NB4 (cell line): ENCODE results near the gene DPF3.

ENCODE experiments used
- CTCF ChIP-seq: IDR thresholded peaks from one replicate; pipeline ENCODE4 v1.5.1; 2012; ENCODE audit warnings: low read depth, low read length
- MAX ChIP-seq: IDR thresholded peaks from 2 replicates; pipeline ENCODE4 v1.6.1; 2011; ENCODE audit warnings: low read depth, low read length
- MYC ChIP-seq: IDR thresholded peaks from 2 replicates; pipeline ENCODE4 v1.6.1; 2011; ENCODE audit warnings: low read depth, low read length
- POLR2A ChIP-seq: IDR thresholded peaks from 2 replicates; pipeline ENCODE4 v1.6.1; 2011; ENCODE audit warnings: mild to moderate bottlenecking; ENCODE audit not compliant: insufficient read length; ENCODE audit errors: extremely low read depth

- no peak for TF ChIP-seq MAX
- no peak for TF ChIP-seq CTCF
- no peak for TF ChIP-seq POLR2A
- TF ChIP-seq MYC, result no peak
Measured at GRCh38 chr14:72595152-72595862, 298.6 kb downstream of the DPF3 start.
